Fibroblast of lung (primary cell): Measurements from ENCODE around the gene NINL.

Experiments used
- EZH2 ChIP-seq: IDR thresholded peaks from 2 replicates; pipeline ENCODE4 v1.5.1; 2012; ENCODE audit warnings: low read length, control low read depth, mild to moderate bottlenecking; ENCODE audit errors: missing control alignments
- TF ChIP-seq, protein P1 (sequence below), 2 donors: IDR thresholded peaks in 1 of 2; conservative IDR thresholded peaks in 1 of 2; 1 replicate in 1 of 2; 2 replicates in 1 of 2; pipeline ENCODE4 v1.5.1; 2011 to 2012; ENCODE audit warnings: low read length in 2 of 2, control low read depth in 1 of 2, inconsistent platforms in 1 of 2, low read depth in 1 of 2, mild to moderate bottlenecking in 1 of 2

DNA sequence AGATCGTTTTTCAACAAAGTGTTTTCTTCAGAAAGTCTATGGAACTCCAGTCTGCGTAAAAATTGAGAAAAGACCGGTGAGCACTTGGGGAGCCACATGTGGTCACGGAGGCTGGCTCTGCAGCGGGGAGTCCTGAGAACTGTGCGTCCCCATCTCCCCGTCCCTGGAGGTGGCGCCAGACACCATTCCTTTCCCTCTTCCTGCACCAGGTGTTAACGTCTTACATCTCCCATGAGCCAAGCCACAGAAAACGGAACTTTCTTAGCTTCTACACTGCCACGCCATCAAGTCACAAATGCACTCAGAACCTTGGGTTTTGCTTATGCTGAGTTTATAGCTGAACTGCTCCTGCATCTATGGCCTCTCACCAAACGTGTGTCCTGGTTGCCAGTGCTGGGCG is 115.3 kb downstream of the NINL start:
- TF ChIP-seq, protein P1, sequence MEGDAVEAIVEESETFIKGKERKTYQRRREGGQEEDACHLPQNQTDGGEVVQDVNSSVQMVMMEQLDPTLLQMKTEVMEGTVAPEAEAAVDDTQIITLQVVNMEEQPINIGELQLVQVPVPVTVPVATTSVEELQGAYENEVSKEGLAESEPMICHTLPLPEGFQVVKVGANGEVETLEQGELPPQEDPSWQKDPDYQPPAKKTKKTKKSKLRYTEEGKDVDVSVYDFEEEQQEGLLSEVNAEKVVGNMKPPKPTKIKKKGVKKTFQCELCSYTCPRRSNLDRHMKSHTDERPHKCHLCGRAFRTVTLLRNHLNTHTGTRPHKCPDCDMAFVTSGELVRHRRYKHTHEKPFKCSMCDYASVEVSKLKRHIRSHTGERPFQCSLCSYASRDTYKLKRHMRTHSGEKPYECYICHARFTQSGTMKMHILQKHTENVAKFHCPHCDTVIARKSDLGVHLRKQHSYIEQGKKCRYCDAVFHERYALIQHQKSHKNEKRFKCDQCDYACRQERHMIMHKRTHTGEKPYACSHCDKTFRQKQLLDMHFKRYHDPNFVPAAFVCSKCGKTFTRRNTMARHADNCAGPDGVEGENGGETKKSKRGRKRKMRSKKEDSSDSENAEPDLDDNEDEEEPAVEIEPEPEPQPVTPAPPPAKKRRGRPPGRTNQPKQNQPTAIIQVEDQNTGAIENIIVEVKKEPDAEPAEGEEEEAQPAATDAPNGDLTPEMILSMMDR (conservative IDR thresholded peaks at IDR 0.05 in 1 of 2, IDR thresholded peaks at IDR 0.05 in 1 of 2; ENCODE audit: low read depth in 1 of 2, low read length in 2 of 2): peak; percentile 13 to 45
- TF ChIP-seq EZH2: no peak
